Endometrial microvascular endothelial cells (primary cell): ENCODE results near the gene ZNF580. TPM values are rescaled to one million over a fixed set of nuclear protein-coding genes. Genes with fewer than 3 reads are reported as not detected.

Source experiments
- in situ Hi-C: cut with HindIII; loops from 2 replicates; pipeline ENCODE4 v1.10.0; 2017; ENCODE audit warnings: low sequenced_read_pairs, low pct_unique_long_range_greater_than_20kb; ENCODE audit errors: inconsistent ontology term
- total RNA-seq: library from RNA; depleted of rRNA; stranded (reverse); fragments of >200 nt; gene quantifications from one replicate; pipeline ENCODE4 v1.2.3, GENCODE V29; 2015; ENCODE audit errors: inconsistent ontology term

ZNF580 gene
- 11.1 TPM for total RNA-seq

GRCh38 chr19:55640577-55641425, at the start of gene ZNF580:
Gene ZNF580 (plus strand): TSS chr19:55641002. CDS start chr19:55642509, 1,507 bp downstream.
- in situ Hi-C loops: no loop called here

- in situ Hi-C loops: no loop called here
Measured at GRCh38 chr19:55591555-55591954, 49.2 kb upstream of the ZNF580 start.

GRCh38 chr19:55592391-55593090, 48.3 kb upstream of the ZNF580 start:
- in situ Hi-C loops: no loop called here

GRCh38 chr19:55593096-55593772, 47.6 kb upstream of the ZNF580 start:
- in situ Hi-C loops: no loop called here

GRCh38 chr19:55594996-55595545, 45.7 kb upstream of the ZNF580 start:
- in situ Hi-C loops: no loop called here

GRCh38 chr19:55596304-55596703, 44.5 kb upstream of the ZNF580 start:
- in situ Hi-C loops: no loop called here

- in situ Hi-C loops: no loop called here
Measured at GRCh38 chr19:55597501-55597921, 43.3 kb upstream of the ZNF580 start.

- in situ Hi-C loops: no loop called here
Measured at GRCh38 chr19:55598034-55598433, 42.8 kb upstream of the ZNF580 start.

GRCh38 chr19:55598719-55599467, 41.9 kb upstream of the ZNF580 start:
- in situ Hi-C loops: no loop called here

- in situ Hi-C loops: no loop called here
Measured at GRCh38 chr19:55599468-55599841, 41.3 kb upstream of the ZNF580 start, which contains the start of gene FIZ1. Gene FIZ1 (minus strand): TSS chr19:55599517. CDS start chr19:55597865, 1,652 bp downstream.

GRCh38 chr19:55599842-55600661, 40.8 kb upstream of the ZNF580 start, which contains the start of gene ZNF524:
Gene ZNF524 (plus strand): TSS chr19:55600288. CDS start chr19:55602113, 1,825 bp downstream.
- in situ Hi-C loops: no loop called here

GRCh38 chr19:55600662-55601028, 40.2 kb upstream of the ZNF580 start:
- in situ Hi-C loops: no loop called here

GRCh38 chr19:55601084-55601483, 39.7 kb upstream of the ZNF580 start:
- in situ Hi-C loops: no loop called here

- in situ Hi-C loops: no loop called here
Measured at GRCh38 chr19:55602104-55603001, 38.4 kb upstream of the ZNF580 start.

GRCh38 chr19:55603115-55603514, 37.7 kb upstream of the ZNF580 start:
- in situ Hi-C loops: no loop called here

- in situ Hi-C loops: no loop called here
Measured at GRCh38 chr19:55603581-55604292, 37.1 kb upstream of the ZNF580 start.
